ENCODE measurements around the gene HOXA9. TPM values are rescaled to one million over a fixed set of nuclear protein-coding genes. Genes with fewer than 3 reads are reported as not detected.
A peak's percentile ranks its signal among the peaks of the same experiment; 100 is the strongest.

The HOXA9 gene
- total and polyA plus RNA-seq, 4 donors: 1.5 to 20.4 (median 6.2) TPM

GRCh38 chr7:27164045-27164366 is 1.3 kb downstream of the HOXA9 start:
- WGBS (ENCODE audit: insufficient coverage): 22% methylated on average over 9 of the region's 12 CpGs
- peak overlapping the region; percentile 63 for H3K4me3 ChIP-seq (ENCODE audit: low read depth, low read length)
- peaks cover 47% of the 10 kb centered on the region for H3K27me3 ChIP-seq (ENCODE audit: control insufficient read depth, insufficient read depth, low read length)
- peak overlapping the region; percentile 99 for H3K27ac ChIP-seq (ENCODE audit: low read depth, low read length)
- H3K36me3 ChIP-seq (ENCODE audit: control insufficient read depth, insufficient read depth, low read length): peaks cover 27% of the 10 kb centered on the region
- no peaks in the 10 kb centered on the region for H3K9me3 ChIP-seq (ENCODE audit: control insufficient read depth, insufficient read depth, low read length)
- H3K4me1 ChIP-seq (ENCODE audit: control insufficient read depth, insufficient read depth, low read length): peaks cover 71% of the 10 kb centered on the region
- no peak for DNase-seq (ENCODE audit: low read depth in 4 of 6, low spot score in 6 of 6)

- Histone ChIP-seq H3K4me3 (ENCODE audit: low read depth, low read length) (peak overlapping the region; percentile 63), H3K4me1 (ENCODE audit: control insufficient read depth, insufficient read depth, low read length) (peaks cover 72% of the 10 kb centered on the region), H3K36me3 (ENCODE audit: control insufficient read depth, insufficient read depth, low read length) (peaks cover 24% of the 10 kb centered on the region), H3K27ac (ENCODE audit: low read depth, low read length) (peak overlapping the region; percentile 99), H3K9me3 (ENCODE audit: control insufficient read depth, insufficient read depth, low read length) (no peaks in the 10 kb centered on the region), H3K27me3 (ENCODE audit: control insufficient read depth, insufficient read depth, low read length) (peaks cover 47% of the 10 kb centered on the region)
- WGBS (ENCODE audit: insufficient coverage): 42% methylated on average over 15 of the region's 24 CpGs
- DNase-seq (ENCODE audit: low read depth in 4 of 6, low spot score in 6 of 6): no peak
These were observed 1.9 kb downstream of the HOXA9 start for GRCh38 chr7:27163288-27164044.

GRCh38 chr7:27162561-27163287 is 2.6 kb downstream of the HOXA9 start:
- no peaks in the 10 kb centered on the region for H3K9me3 ChIP-seq (ENCODE audit: control insufficient read depth, insufficient read depth, low read length)
- H3K36me3 ChIP-seq (ENCODE audit: control insufficient read depth, insufficient read depth, low read length): peaks cover 24% of the 10 kb centered on the region
- 40% methylated on average over 1 of the region's 7 CpGs for WGBS (ENCODE audit: insufficient coverage)
- H3K4me1 ChIP-seq (ENCODE audit: control insufficient read depth, insufficient read depth, low read length): peaks cover 74% of the 10 kb centered on the region
- H3K4me3 ChIP-seq (ENCODE audit: low read depth, low read length): peak overlapping the region; percentile 63
- peaks cover 49% of the 10 kb centered on the region for H3K27me3 ChIP-seq (ENCODE audit: control insufficient read depth, insufficient read depth, low read length)
- peak overlapping the region; percentile 99 for H3K27ac ChIP-seq (ENCODE audit: low read depth, low read length)
- DNase-seq (ENCODE audit: low read depth in 4 of 6, low spot score in 6 of 6): no peak

DNA sequence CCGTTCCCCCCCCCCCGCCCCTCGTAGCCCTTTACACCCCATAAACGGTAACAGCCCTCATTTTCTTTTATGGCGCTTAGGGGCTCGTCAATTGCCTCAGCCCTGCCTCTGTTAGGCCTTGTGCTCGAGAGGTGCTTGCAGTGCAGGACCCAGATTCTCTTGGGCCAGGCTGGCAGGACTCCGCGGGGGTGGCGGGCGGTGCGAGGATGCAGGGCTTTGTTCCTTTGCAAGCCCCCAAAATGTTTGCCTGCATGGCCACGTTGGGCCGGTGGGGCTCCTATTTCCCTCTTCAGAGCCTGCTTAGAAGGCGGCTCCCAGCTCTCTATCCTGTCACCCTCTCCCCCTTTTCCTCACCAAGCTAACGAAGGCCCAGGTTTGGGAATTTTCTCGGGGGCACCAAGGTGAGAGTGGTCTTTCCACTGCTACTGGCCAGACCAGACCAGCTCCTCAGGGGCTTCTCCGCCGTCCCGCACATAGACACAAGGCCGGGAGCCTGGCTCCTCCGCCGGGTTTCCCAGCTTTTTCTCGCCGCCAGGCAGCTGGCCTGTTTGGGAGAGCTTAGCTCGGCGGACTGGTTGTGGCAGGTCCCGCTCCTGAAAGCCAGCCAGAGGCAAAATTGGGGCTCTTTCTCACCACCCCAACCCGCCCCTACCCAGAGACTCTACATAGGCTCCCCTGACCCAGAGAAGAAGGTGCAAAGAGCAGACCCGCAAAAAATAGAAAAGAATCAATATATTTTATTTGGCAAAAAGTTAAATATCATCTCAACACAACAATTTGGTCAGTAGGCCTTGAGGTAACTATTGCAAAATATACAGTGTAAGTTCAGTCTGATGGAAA is 3.4 kb downstream of the HOXA9 start:
- Histone ChIP-seq H3K4me1 (ENCODE audit: control insufficient read depth, insufficient read depth, low read length) (peaks cover 78% of the 10 kb centered on the region), H3K9me3 (ENCODE audit: control insufficient read depth, insufficient read depth, low read length) (no peaks in the 10 kb centered on the region), H3K36me3 (ENCODE audit: control insufficient read depth, insufficient read depth, low read length) (peaks cover 24% of the 10 kb centered on the region), H3K4me3 (ENCODE audit: low read depth, low read length) (peak overlapping the region; percentile 63), H3K27ac (ENCODE audit: low read depth, low read length) (peak overlapping the region; percentile 99), H3K27me3 (ENCODE audit: control insufficient read depth, insufficient read depth, low read length) (peaks cover 42% of the 10 kb centered on the region)
- no peak for DNase-seq (ENCODE audit: low read depth in 4 of 6, low spot score in 6 of 6)
- WGBS (ENCODE audit: insufficient coverage): 23% methylated on average over 23 of the region's 30 CpGs

DNA sequence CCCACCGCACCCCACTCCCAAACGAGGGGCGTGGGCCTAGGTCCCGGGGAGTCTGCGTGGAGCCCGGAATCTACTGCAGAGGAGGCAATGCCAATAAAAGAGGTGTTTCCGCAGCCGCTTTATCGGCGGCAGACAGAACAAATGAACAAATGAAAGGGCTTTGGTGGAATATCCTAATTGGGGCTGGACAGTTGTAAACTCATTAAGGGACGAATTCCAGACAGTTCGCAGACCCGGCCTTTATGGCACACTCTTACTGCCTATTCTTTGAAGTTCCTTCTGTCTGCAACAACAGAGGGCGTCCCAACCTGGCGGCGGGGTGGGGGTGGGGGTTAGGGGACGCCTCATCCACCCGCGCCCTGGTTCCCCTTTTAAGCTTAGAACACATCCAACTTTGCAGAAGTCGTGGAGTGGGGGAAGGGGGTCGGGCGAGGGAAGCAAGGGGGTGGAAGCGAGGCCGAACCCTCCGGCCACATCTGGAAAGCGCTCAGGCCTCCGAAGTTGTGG is 4.1 kb downstream of the HOXA9 start:
- Histone ChIP-seq H3K36me3 (ENCODE audit: control insufficient read depth, insufficient read depth, low read length) (peaks cover 24% of the 10 kb centered on the region), H3K9me3 (ENCODE audit: control insufficient read depth, insufficient read depth, low read length) (no peaks in the 10 kb centered on the region), H3K27me3 (ENCODE audit: control insufficient read depth, insufficient read depth, low read length) (peaks cover 35% of the 10 kb centered on the region), H3K4me1 (ENCODE audit: control insufficient read depth, insufficient read depth, low read length) (peaks cover 73% of the 10 kb centered on the region), H3K4me3 (ENCODE audit: low read depth, low read length) (peak overlapping the region; percentile 74), H3K27ac (ENCODE audit: low read depth, low read length) (peak overlapping the region; percentile 99)
- DNase-seq (ENCODE audit: low read depth in 4 of 6, low spot score in 6 of 6): no peak
- WGBS (ENCODE audit: insufficient coverage): 8% methylated on average over 13 of the region's 27 CpGs

DNA sequence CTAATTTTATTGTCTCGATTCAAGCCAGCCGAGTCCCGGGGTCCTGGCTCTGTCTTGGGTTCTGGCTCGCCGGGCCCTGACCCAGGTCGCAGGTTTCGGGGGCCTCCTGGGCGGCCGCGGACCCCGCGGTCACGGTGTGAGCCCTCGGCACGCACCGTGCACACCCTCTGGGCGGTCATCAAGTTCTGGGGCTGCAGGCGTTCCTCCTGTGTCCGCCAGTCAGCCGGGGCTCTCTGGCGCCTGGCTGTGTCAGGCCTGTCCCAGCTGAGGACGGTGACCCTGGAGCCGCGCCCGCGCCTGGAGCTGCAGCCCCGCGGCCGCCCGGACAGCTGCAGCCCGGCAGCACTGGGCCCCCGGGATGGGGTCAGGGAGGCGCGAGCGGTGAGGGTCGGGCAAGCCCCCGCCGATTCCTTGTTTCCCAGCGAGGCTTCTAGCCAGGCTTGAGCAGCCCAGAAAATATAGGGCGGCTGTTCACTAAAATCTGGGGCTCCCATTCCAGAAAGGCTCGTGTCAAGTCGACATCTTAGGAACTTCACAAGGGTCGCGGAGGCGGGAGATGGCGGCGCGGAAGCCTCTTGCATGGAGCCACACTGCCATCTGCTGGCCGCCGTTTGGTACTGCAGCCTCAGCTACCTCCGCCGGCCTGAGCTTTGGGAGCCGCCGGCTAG is 4.7 kb downstream of the HOXA9 start:
- peaks cover 67% of the 10 kb centered on the region for H3K4me1 ChIP-seq (ENCODE audit: control insufficient read depth, insufficient read depth, low read length)
- DNase-seq (ENCODE audit: low read depth in 4 of 6, low spot score in 6 of 6): peak in 5 of 6 donors; percentile 83 to 97 (median 91)
- H3K27ac ChIP-seq (ENCODE audit: low read depth, low read length): peak overlapping the region; percentile 99
- 1% methylated on average over 54 of the region's 54 CpGs for WGBS (ENCODE audit: insufficient coverage)
- peaks cover 24% of the 10 kb centered on the region for H3K36me3 ChIP-seq (ENCODE audit: control insufficient read depth, insufficient read depth, low read length)
- peaks cover 29% of the 10 kb centered on the region for H3K27me3 ChIP-seq (ENCODE audit: control insufficient read depth, insufficient read depth, low read length)
- H3K9me3 ChIP-seq (ENCODE audit: control insufficient read depth, insufficient read depth, low read length): no peaks in the 10 kb centered on the region
- peak overlapping the region; percentile 74 for H3K4me3 ChIP-seq (ENCODE audit: low read depth, low read length)

DNA sequence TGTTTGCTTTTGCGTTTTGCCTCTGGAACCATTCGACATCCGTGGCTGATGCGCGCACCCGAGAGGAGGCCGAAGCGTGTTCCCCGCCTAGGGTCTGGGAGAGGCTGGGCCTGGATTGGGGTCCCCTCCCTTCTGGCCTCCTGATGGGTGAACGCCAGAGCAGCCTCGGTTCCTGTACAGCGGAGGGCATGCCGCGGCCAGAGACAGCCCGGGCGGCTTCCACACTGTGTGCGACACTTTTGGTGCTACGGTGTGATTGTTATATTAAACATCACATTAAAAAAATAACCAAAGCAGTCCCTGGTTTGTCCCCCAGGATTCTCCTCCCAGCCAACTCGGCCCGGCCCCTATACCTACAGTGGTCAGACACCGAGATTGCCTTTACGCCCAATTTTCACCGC is 5.2 kb downstream of the HOXA9 start:
- Histone ChIP-seq H3K27me3 (ENCODE audit: control insufficient read depth, insufficient read depth, low read length) (peaks cover 24% of the 10 kb centered on the region), H3K9me3 (ENCODE audit: control insufficient read depth, insufficient read depth, low read length) (no peaks in the 10 kb centered on the region), H3K27ac (ENCODE audit: low read depth, low read length) (peak overlapping the region; percentile 99), H3K4me3 (ENCODE audit: low read depth, low read length) (peak overlapping the region; percentile 74), H3K4me1 (ENCODE audit: control insufficient read depth, insufficient read depth, low read length) (peaks cover 67% of the 10 kb centered on the region), H3K36me3 (ENCODE audit: control insufficient read depth, insufficient read depth, low read length) (peaks cover 25% of the 10 kb centered on the region)
- 19% methylated on average over 15 of the region's 23 CpGs for WGBS (ENCODE audit: insufficient coverage)
- peak in 2 of 6 donors; percentile 73 to 88 for DNase-seq (ENCODE audit: low read depth in 4 of 6, low spot score in 6 of 6)

DNA sequence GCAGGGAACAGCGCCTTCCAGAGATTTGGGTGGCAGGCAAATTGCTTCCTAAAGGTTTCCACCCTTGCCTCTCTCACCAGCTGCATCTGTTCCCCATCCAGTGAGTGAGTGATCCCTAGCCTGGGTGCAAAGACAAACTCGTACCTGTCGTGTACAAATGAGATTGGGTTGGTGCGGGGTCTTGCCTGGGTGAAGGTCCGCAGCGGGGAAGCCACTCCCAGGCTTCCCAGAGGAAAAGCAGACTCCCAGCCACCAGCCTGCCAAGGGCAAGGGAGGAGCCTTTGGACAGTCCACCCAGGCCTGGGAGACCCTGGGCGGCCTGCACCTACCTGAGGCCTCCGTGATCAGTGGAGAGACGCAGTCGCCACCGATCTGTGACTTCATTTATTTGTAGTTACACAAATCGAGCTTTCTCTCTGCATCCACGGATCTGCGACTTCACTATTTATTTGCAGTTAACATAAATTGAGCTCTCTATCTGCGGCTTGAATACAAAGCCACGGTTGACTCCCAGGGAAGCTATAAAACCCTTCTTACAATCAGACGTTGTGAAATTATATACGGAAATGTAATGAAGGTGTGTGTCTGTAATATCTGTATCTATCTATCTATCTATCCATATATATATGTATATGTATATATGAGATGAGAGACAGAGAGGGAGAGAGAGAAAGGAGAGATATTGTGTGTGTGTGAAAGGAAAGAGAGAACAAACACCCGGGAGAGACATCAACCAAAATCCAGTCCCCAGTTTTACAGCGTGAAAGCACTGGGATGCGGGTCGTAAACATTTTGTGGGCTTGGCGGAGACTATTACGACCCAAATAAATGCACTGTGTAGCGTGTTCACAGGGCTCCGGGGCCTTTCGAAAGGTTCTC is 5.8 kb downstream of the HOXA9 start:
- Histone ChIP-seq H3K9me3 (ENCODE audit: control insufficient read depth, insufficient read depth, low read length) (no peaks in the 10 kb centered on the region), H3K27me3 (ENCODE audit: control insufficient read depth, insufficient read depth, low read length) (peaks cover 17% of the 10 kb centered on the region)
- 37% methylated on average over 19 of the region's 27 CpGs for WGBS (ENCODE audit: insufficient coverage)

More for the DNA sequence above, 5.8 kb downstream of the HOXA9 start:
- DNase-seq (ENCODE audit: low read depth in 4 of 6, low spot score in 6 of 6): peak in 1 of 6 donors; percentile 83
- H3K4me1 ChIP-seq (ENCODE audit: control insufficient read depth, insufficient read depth, low read length): peaks cover 67% of the 10 kb centered on the region
- peak overlapping the region; percentile 99 for H3K27ac ChIP-seq (ENCODE audit: low read depth, low read length)
- peaks cover 25% of the 10 kb centered on the region for H3K36me3 ChIP-seq (ENCODE audit: control insufficient read depth, insufficient read depth, low read length)
- H3K4me3 ChIP-seq (ENCODE audit: low read depth, low read length): peak overlapping the region; percentile 74

All from spinal cord (tissue), 10 donors.